DOHH2 (cell line): ENCODE results near the gene SPEM3.

Source experiments
- CTCF ChIP-seq: fragments of 200-600 bp; sonication (generic); IDR thresholded peaks from one replicate; pipeline ENCODE4 v1.5.1; 2014; ENCODE audit warnings: antibody characterized with exemption, mild to moderate bottlenecking, low read depth, low read length; ENCODE audit not compliant: poor library complexity, severe bottlenecking
- EZH2phosphoT487 ChIP-seq: fragments of 200-600 bp; sonication (generic); IDR thresholded peaks from 2 replicates; pipeline ENCODE4 v1.6.1; 2017; ENCODE audit warnings: borderline replicate concordance, mild to moderate bottlenecking, antibody characterized with exemption, low read length, moderate library complexity, mixed read lengths

GRCh38 chr17:7398612-7399011, 30.0 kb upstream of the SPEM3 start:
- TF ChIP-seq CTCF (no peak), EZH2phosphoT487 (no peak)
